ENCODE results near the gene PTPRQ. TPM values are rescaled to one million over a fixed set of nuclear protein-coding genes. Genes with fewer than 3 reads are reported as not detected.

The PTPRQ gene
- total RNA-seq, 1 donor from 2014 or later: not detected

GRCh38 chr12:80551897-80552296, 107.9 kb downstream of the PTPRQ start:
- intact Hi-C loops (cut with micrococcal nuclease): no loop called here

GRCh38 chr12:80553316-80553715, 109.3 kb downstream of the PTPRQ start:
- intact Hi-C loops (cut with micrococcal nuclease): no loop called here

GRCh38 chr12:80556566-80556965, 112.5 kb downstream of the PTPRQ start:
- intact Hi-C loops (cut with micrococcal nuclease): no loop called here

GRCh38 chr12:80559766-80560165, 115.7 kb downstream of the PTPRQ start:
- intact Hi-C loops (cut with micrococcal nuclease): no loop called here

GRCh38 chr12:80565271-80565670, 121.2 kb downstream of the PTPRQ start:
- intact Hi-C loops (cut with micrococcal nuclease): no loop called here

- intact Hi-C loops (cut with micrococcal nuclease): no loop called here
These were observed 123.4 kb downstream of the PTPRQ start for GRCh38 chr12:80567401-80567800.

GRCh38 chr12:80576641-80577418, 132.8 kb downstream of the PTPRQ start:
- intact Hi-C loops (cut with micrococcal nuclease): no loop called here

- intact Hi-C loops (cut with micrococcal nuclease): no loop called here
These were observed 136.2 kb downstream of the PTPRQ start for GRCh38 chr12:80580254-80580653.

GRCh38 chr12:80581783-80582182, 137.7 kb downstream of the PTPRQ start:
- intact Hi-C loops (cut with micrococcal nuclease): no loop called here

- intact Hi-C loops (cut with micrococcal nuclease): no loop called here
These were observed 138.4 kb downstream of the PTPRQ start for GRCh38 chr12:80582431-80582830.

- intact Hi-C loops (cut with micrococcal nuclease): no loop called here
These were observed 145.0 kb downstream of the PTPRQ start for GRCh38 chr12:80589077-80589476.

- intact Hi-C loops (cut with micrococcal nuclease): no loop called here
These were observed 146.1 kb downstream of the PTPRQ start for GRCh38 chr12:80590085-80590484.

GRCh38 chr12:80593766-80594165, 149.7 kb downstream of the PTPRQ start:
- intact Hi-C loops (cut with micrococcal nuclease): no loop called here

- intact Hi-C loops (cut with micrococcal nuclease): no loop called here
These were observed 152.5 kb downstream of the PTPRQ start for GRCh38 chr12:80596509-80596908.

- intact Hi-C loops (cut with micrococcal nuclease): no loop called here
These were observed 154.1 kb downstream of the PTPRQ start for GRCh38 chr12:80598004-80598606.

GRCh38 chr12:80602455-80602854, 158.4 kb downstream of the PTPRQ start:
- intact Hi-C loops (cut with micrococcal nuclease): no loop called here

- intact Hi-C loops (cut with micrococcal nuclease): no loop called here
These were observed 163.5 kb downstream of the PTPRQ start for GRCh38 chr12:80607361-80608135.

GRCh38 chr12:80617733-80618132, 173.7 kb downstream of the PTPRQ start:
- intact Hi-C loops (cut with micrococcal nuclease): no loop called here

- intact Hi-C loops (cut with micrococcal nuclease): no loop called here
These were observed 176.2 kb downstream of the PTPRQ start for GRCh38 chr12:80620281-80620680.

- intact Hi-C loops (cut with micrococcal nuclease): no loop called here
These were observed 178.2 kb downstream of the PTPRQ start for GRCh38 chr12:80622271-80622670.

GRCh38 chr12:80625051-80625450, 181.0 kb downstream of the PTPRQ start:
- intact Hi-C loops (cut with micrococcal nuclease): no loop called here

- intact Hi-C loops (cut with micrococcal nuclease): no loop called here
These were observed 181.9 kb downstream of the PTPRQ start for GRCh38 chr12:80625901-80626300.

All from T-helper 1 cell treated with Interleukin-12 subunit alpha and Interleukin-12 subunit beta and Interleukin-4 antibody, amounts not matched to agents 30 ng/mL and 1 ng/mL, for 36 hours (primary cell).